CD4-positive, alpha-beta T cell treated with Interleukin-6 for 4 hours (primary cell): ENCODE results near the gene HEMK1.

Experiments
- DNase-seq: peaks from one replicate; pipeline ENCODE4 v3.0.0-alpha.2; 2020; ENCODE audit warnings: mixed read lengths

The HEMK1 gene

DNA sequence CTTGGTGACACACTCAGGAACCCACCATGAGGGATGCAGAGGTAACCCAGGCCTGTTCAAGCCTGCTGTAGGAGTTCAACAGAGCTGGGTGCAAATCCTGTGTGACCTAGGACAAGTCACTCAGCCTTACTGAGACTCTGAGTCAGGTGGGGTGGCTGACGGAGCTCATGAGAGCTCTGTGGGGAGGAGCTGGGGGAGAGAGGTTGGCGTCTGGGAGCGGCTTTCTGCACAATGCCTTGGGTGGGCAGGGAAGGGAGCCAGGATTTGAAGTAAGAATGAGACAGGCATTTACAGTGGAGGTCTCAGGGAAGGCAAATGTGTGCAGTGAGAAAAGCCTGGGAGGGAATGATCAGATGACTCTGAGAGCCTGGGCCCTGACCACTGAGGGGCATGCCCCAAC, 20.1 kb upstream of the HEMK1 start:
- DNase-seq = no peak

DNA sequence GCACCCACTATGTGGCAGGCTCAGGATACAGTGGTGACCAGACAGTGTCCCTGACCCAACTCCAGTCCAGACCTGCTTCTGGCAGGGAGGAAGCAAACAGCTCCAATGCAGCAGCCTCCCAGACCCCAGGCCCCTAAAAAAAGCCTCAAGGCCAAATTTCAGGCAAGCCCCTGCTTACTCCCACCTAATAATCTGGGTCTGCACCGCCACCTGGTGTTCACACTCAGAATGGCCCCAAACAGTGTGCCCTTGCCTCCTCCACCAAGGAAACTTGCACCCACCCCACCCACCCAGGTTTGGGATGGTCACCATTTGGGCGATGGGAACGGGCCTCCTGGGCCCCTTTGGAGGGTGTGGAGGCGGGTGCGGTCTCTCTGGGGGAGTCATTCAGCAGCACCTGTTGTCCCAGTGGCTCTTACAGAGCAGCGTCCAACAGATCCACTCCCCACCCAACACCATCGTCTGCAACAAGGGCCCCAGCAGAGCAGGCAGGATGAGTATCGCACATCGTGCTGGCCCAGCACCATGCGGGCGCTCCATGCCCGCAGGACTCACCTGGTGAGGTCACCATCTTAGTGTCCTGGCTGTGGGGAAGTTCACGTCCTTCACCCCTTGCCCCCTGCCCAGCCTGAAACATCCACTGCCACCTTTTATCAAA, 19.1 kb upstream of the HEMK1 start:
- peak; percentile 65 for DNase-seq

DNA sequence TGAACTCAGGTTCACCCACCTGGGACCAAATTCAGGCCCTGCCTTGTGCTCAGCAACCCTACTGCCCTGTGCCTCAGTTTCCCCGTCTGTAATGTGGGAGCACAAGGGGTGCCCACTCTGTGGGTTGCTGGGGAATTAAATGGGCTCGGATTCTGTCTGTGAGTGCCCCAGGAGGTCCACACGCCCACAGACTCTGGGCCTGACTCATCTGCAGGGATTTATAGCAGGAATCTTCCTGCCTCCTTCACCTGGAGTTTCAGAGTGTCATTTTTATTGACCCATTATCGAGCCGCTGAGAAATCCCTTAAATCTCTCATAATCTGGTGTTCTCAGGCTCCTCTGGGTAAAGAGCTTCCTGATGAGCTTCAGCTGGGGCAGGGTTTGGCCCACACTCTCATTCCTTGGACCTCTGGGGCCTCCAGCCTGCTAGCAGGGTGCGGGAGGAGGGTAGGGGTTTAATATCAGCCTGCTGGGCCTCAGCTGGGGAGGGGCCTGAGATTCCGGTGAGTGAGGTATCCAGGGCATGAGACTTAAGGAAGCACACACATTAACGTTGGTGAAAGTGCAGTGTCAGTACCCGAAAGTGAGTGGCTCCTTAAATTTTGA, 18.2 kb upstream of the HEMK1 start:
- DNase-seq = no peak

DNA sequence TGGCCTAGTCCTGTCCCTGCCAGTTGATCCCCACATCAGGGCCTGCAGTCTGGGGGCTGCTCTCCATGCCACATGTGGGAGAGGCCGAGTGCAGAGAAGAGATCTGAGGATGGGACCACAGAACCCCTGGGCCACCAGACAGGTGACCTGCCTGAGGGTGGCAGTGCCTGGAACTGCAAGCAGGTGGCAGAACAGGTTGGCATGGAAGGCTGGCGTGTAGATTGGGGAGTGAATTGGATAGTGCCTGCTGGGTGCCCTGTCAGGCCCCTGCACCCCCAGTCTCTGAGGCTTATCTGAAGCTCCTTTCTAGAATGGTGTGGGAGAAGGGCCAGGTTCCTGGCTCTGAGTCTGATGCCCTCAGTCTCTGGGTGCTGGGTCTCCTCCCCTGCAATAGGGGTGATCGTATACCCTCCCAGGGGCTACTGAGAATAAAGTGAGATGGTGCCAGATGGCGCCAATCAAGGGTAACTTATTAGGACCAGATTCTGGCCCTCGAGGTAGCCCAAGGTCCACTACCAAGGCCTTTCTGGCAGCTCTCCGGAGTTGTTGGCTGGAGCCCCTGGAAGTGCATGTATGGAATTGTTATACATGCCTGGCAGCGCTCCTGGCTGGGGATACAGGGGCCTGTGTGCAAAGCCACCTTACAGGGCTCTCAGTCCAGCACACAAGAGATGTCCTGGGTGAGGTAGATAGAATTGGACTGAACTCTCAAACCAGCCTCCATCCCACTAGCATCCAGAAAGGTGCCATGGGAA, 17.5 kb upstream of the HEMK1 start:
- DNase-seq = no peak

DNA sequence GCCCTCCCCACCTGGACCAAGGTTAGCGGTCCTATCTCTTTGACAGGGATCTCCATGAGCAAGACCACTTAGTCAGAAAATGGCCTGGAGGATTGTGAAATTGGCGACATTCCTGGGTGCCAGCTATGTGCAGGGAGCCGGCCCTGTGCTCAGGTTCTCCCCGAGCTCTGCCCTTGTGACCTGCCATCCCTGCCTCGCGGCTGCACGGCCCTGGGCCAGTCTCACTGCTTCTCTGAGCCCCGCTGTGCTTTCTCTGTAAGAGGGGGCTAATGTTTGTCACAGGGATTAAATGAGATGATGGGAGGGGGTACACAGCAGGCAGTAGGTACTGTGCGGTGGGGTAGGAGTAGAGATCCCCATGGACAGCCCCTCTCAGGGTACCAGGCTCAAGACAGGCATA, 16.7 kb upstream of the HEMK1 start:
- DNase-seq = no peak

DNA sequence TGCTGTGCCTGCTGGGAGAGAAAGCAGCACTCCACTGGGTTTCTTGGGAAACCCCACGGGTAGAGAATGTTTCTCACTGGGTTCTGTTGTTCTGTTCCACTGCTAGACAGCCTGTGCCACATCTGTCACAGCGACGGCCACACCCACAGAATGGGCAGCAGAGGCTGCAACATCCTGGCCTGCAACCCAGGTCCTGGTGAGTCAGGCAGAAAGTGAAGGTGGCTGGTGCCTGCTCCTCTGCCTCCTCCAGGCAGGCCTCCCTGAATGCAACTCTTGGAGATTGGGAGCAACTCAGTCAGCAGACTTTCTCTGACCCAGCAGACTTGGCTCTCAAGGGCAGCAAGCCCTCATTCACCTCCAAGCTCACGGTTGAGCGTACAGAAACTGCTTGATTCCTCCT, 14.8 kb upstream of the HEMK1 start:
- DNase-seq = no peak

DNA sequence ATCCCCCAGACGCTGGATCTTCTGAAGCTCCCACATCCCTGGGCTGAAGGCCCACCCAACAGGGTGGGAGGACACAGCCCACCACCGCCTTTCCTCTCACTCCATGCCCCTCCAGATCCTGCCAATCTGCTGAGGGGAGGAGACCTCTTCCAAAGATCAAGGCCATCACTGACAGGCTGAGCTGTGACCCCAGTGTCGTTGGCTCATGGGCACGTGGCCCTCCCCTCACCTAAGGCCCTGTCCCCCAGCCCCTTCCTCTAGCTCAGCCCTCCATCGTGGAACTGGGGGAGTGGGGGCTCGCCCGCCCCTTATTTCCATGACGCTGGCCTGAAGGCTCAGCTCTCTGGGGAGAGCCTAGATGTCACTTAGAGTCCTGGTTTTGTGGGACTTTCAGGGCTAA, 12.2 kb upstream of the HEMK1 start:
- no peak for DNase-seq

DNA sequence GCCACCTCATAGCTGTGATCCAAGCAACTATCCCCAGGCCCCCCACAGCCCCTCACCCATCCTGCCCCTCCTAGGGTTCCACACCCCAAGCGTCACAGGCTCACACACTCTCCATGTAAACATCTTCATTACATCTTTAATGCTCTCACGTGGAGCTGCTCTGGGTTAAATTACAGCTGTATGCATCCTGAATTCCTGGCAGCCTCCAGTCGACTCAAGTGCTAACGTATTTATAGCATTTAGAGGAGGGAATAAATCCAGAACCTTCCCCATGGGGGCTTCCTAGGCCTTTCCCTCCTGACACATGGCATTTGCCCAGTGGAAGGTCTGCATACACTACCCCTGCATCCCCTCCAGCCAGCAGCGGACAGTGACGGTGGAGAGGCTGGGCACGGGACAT, 11.4 kb upstream of the HEMK1 start:
- DNase-seq = no peak

DNA sequence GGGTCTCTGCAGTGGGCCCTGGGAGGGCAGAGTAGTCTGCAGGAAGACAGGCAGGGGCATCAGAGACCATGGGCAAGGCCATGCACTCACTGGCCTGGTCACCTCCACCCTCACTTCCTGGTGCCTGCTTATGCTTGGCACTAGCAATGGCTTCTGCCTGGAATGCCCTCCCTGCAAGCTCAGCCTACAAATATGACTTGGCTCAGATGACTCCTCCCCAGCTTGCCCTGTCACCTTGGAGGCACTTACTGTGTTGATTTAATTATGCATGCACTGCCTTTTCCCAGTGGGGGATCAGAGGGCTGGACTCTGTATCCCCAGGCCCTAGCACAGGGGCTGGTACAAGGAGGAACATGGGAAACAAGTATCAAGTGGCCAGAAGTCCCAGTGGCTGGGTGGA, 9.6 kb upstream of the HEMK1 start:
- DNase-seq = no peak

DNA sequence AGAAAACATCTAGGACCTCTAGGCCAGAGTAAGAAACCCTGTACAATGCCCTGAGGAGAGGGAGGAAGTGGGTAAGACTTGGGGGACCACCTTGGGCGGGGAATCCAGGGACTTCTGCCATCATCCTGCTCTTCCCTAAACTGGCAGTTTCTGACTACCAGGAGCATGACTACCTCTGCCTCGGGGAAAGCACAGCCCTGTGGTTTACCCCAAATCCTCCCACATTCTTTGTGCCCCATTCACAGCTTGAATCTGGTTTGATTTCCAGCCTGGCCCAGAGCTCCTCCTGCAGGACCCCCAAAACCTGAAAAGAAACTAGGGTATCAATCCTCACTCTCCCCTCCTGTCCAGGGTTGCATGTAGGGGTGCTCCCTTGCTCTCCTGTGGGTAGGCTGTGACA, 6.5 kb upstream of the HEMK1 start:
- no peak for DNase-seq

DNA sequence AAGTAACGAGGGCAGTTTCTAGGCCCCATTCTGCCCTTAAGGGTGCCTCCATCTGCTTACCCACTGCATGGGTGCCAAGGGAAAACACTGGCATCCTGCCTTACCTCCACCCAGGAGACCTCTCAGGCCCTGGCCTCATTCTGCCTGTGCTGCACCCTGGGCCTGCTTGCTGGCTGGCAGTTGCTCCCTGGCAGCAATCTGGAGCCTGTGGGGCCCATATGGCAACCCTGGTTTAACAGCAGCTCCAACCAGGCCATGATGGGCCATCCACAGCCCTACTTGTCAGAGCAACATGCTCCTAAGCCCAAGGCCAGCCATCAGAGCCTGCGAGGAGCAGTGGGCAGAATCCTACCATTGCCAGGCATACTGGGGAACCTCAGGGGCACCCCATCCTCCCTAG, 5.5 kb upstream of the HEMK1 start:
- DNase-seq = no peak

DNA sequence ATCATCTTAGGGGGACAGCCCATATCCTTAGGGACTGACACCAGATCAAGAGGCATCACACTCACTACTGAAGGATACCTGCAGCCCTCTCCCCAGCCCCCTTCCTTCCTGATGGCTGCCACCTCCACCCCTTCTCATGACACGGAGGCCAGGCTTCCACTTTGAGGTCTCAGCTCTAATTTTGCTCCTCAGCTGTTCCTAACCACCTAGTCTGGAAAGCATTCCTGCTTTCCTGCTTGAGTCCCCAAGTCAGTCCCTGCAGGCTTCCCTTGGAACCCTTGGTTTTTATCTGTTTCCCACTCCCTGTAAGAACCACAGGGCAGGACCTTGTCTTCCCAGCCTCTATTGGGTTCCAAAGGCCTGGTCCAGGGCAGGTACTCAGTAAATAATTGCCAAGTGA, 5.0 kb upstream of the HEMK1 start:
- no peak for DNase-seq

DNA sequence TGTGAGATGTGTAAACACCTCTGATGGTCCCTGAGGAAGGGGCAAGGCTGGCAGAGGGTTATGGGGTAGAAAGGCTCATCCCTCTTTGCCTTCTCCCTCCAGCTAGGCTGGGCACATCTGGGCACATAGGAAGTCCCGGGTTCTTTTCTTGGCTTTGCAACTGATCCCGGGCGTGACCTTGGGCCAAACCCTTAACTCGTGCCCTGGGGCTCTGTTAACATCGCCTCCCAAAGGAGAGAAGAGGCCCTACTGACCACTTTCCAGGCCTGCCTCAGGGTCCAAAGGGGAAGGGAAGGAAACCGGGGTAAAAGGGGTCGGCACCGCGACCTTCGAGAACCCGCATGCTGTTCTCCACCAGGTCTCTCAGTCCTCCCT, 2.3 kb upstream of the HEMK1 start:
- no peak for DNase-seq

DNA sequence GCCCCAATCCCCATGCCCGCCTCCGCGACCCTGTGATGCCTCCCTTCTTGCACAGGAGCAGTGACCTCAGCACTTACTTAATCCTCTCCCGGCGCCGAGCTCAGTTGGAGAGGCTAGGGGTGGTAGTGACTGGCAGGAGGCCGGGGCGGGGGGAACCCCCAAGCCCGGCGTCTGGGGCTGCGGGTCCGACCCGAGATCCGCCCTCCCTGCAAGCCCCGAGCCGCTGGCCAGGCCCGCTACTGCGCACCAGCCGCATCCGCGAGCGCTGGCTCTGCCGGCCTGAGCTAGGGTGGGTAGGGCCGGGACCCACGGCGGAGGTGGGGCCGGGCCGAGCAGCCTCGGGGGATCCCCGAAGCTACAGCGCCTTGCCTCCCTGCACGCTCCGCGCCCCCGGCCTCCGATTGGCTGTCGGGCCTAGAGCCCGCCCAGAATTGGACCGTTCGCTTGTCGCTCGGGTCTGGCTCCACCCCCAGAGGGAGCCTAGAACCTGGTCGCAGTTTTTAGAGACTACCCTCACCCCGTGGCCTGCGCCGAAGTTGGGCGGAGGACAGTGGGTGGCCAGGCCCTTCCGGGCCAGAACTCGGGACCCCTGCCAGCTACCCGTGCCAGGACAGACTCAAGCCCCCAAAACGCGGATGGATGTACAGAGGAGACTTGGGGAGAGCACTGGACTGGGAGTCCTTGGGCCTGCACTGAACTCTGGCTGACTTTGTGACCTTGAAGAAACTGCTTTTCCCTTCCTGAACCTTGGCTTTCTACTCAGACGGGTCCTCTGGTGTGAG, 1.7 kb upstream of the HEMK1 start, which contains the start of gene C3orf18:
C3orf18 (minus strand) TSS at position 362 of the 782 bp plus-strand sequence. CDS start 2,048 bp downstream, outside the sequence.
- DNase-seq = peak; percentile 97

DNA sequence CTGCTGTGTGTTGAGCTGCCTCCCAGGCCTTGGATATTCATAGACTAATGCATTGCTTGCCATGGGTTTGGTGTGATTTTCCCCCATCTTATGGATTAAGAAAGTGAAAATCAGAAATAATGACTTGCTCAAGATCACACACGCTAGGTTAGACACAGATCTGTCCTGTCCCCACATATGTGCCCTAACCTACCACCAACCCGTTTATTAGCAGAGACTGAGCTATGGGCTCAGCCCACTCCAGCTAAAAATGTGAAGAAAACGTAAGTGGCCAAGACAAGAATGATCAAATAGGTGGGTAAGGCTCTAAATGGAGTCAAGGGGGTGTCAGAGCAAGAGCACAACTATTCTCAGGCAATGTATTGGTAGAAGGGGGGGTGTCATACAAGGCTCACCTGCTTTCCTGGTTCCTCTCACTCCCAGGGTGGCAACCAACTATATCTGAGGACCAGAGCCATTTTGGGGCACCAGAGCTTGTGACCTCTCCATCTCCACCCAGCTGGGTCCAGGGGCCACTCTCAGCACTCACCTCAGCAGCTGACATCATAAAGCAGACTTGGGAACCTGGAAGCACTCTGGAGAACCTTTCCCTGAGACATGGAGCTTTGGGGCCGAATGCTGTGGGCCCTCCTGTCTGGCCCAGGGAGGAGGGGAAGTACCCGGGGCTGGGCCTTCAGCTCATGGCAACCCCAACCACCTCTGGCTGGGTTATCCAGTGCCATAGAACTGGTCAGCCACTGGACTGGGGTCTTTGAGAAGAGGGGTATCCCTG, 1.4 kb downstream of the HEMK1 start:
- no peak for DNase-seq

DNA sequence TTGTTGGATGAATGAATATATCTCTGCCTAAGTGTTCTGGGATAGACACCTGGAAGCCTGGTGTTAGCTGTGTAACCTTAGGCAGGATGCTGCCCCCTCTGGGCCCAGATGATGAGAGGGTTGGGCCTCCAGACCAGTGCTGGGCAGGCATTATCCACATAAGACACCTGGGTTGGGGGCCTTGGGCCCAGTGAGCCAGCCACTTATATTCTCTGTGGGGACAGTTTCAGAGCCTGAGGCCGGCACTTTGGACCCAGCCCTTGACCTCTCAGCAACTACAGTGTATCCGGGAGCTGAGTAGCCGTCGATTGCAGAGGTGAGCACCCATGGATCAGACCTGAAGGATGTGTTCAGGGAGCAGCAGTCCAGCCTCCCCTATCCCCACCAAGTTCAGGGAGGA, 2.2 kb downstream of the HEMK1 start:
- DNase-seq = no peak

DNA sequence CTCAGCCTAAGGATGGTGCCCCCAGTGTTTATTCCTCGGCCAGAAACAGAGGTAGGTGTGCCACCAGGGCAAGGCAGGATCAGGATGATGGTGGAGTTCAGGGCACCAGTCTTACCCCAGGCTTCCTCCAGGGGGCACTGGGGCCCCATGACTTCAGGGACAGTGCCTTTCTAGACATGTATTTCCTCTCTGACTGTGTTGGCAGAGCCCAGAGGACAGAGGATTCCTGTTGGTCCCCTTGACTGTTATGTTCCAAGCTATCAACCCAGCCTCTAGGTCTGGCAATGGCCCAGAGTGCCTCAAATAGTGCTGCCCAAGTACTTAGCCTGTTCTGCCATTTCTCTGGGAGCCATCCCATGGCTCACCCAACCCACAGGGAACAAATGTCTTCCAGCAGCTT, 2.8 kb downstream of the HEMK1 start:
- DNase-seq = peak; percentile 87

DNA sequence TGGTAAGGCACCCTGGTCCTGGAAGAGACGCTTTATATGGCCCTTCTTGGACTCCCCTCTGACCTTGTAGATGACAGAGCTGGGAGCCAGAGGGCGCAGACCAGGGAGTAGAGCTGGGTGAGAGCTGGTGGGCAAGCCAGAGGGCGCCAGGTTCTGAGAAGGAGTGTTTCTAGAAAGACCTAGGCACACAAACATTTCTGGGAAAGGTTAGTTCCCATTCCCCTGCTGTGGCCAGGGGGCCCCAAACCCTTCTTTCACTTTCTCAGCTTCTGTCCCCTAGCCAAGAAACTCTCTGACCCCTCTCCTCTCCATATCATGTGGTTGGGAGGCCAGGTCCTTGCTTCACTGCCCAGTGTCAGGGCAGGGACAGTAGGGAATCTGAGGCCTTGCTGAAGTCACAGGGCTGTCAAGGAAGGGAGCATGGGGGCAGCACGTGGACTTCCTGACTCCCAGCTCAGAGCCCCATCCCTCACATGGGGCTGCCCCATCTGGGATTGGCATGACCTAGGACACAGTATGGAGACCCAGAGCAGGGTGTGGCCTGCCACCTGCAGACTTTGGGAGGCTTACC, 3.6 kb downstream of the HEMK1 start:
- peak; percentile 22 for DNase-seq

DNA sequence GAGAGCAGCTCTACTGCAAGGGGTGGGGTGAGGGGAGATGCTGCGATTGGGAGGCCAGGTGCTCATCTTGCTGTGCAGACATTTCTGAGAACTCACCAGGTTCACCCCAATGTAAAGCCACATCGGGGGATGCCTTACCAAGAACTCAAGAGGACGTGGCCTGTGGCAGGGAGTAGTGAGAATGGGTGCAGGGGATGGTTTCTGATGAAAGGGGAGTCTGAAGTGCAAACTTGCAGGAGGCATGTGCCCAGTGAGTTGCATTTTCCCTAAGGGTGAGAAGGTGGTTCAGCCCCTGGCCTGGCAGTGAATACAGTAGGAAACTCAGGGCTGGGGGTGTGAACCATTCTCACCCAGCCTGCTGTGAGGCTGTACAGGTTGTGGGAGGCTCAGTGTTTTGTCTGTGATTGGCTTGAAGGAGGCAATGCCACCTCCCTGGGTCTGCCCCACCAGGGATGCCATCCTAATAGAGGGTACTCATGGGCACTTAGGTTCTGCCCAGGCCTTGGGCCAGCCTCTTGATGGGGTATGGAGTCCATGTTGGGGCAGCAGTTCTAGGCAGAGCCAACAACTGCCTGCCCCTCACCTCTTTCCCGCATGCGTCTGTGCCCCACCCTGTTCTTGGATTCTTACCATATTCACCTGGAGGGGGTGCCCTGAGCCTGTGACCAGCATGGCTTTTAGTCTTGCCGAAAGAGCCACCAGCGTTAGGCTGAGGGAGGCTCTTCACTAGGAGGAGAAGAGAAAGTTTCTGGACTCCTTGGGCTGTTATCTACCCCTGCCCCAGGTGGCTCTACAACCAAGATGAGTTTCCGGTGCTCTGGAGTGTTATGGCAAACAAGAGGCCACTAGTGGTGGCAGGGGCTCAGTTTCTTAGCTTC, 4.5 kb downstream of the HEMK1 start:
- peak; percentile 48 for DNase-seq

DNA sequence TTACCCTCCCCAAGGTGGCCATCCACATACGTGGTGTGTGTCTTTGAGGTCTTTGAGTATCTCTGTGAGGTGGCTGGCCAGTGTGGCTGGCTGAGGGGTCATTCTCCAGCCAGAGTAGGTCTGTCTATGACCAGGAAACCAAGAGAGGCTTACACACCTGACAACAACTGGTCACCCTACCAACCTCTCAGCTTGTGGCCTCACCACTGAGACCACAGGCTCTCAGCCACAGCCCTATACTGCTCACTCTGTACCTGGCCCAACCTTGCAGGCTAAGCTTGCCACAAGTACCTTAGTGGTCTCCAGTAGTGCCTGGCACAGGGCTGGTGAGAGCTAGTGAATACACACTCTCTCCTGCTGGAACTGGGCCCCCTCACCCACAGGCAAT, 5.1 kb downstream of the HEMK1 start:
- DNase-seq = no peak

DNA sequence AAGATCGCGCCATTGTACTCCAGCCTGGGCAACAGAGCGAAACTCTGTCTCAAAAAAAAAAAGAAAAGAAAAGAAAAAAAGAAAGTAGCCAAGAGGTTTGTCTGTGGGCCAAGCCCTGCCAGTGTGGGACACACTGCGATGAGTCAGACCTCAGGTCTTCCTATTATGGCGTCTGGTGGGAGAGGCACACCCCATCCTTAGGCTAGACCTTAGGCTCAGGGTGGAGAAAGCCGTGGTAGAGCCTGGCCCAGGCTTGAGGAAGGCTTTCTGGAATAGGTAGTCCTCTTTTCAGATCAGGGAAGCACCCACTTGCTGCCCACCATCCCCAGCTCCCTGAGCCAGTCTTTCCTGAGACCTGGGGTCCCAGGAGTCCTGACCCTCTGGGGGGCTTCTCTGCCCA, 6.0 kb downstream of the HEMK1 start:
- peak; percentile 22 for DNase-seq
